Hematopoietic multipotent progenitor cell treated with erythropoietin and hydrocortisone succinate and interleukin-3 and kit ligand, for 8 days (in vitro differentiated cells): ENCODE results near the gene P2RX6.
"Not testable (repeated sequence)": the region's sequence is repeated elsewhere in the genome, so short reads cannot be mapped to it uniquely, and the experiment has no call there.

Experiments
- DNase-seq: peaks from one replicate; pipeline ENCODE4 v3.0.0-alpha.2; 2015

The P2RX6 gene

DNA sequence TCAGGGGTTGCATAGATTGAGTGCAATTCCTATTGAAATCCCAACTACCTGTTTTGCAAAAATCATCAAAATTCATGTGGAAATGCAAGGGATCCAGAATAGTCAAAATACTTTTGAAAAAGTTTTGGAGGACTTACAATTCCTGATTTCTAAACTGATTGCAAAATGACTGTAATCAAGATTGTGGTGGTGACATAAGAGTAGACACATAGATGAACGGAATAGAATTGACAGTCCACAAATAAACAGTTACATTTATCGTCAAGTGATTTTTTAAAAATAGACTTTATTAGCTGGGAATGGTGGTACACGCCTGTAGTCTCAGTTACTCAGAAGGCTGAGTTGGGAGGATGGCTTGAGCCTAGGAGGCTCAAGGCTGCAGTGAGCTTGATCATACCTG is 20.0 kb downstream of the P2RX6 start:
- DNase-seq = no peak

DNA sequence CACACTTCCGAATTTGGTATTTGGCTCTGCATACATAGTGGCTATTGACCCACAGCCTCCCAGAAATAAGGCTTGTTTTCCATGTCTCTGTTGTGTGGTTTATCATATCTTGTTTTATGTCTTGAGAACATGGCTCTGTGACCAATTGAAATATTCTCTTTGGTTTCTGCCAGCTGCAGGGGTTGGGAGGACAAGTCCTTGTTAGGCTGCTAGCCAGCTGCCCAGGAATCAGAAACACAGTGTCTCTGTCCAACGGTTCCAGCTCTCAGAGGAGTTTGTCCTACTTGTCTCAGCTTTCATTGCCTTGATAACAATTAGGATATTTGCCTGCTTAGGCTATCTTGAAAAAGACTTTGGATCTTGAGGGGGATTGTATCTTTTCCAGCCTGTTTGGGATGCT is 23.4 kb downstream of the P2RX6 start:
- DNase-seq = no peak

DNA sequence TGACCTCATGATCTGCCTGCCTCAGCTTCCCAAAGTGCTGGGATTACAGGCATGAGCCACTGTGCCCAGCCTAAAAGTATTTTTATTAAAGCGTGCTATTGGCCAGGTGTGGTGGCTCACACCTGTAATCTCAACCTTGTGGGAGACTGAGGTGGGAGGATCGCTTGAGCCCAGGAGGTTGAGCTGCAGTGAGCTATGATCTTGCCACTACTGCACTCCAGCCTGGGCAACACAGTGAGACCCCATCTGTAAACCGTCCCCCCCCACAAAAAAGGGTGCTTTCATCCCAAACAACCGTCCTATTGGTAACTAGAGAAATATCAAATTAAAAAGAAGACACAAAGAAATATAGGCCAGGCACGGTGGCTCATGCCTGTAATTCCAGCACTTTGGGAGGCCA is 24.2 kb downstream of the P2RX6 start:
- DNase-seq = not testable (repeated sequence)

- DNase-seq = no peak
These were observed 27.0 kb downstream of the P2RX6 start for GRCh38 chr22:21041937-21042336.

DNA sequence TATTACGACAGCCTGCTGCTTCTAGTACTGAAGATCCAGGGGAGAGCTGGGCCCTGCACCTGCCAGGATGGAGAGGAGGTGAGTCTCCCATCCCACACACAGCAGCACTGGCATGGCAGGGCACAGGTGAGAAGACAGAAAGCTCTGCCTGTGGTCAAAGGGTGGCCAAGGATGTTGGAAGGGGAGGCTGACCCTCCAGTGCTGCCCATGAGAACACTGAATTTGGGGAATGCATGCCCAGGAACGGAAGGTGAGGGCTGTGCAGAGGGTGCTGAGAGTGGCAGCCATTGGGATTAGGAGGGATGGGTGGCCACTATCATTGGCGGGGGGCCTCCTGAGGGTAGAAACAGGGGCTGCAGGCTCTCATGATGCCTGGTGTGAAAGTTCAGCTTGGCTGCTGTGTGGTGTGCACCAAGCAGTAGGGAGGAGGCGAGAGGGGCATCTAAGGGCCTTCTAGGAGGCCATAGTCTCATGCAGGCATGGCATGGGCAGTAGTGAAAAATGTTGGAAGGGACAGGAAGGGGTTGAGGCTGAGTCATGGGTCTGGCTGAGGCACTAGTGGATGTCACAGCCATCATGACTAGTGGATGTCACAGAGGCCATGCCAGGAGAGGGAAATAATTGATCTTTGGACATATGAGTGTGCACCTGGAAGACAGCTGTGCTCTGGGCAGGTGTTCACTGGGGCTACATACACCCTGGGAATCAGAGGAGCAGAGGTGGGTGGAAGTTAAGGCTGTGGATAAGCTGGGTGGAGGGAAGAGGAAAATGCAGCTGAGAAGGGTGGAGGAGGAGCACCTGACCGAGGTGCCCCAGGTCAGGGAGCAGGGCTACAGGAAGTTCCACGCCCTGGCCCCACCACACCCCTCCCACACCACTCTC is 28.3 kb downstream of the P2RX6 start:
- DNase-seq = no peak

DNA sequence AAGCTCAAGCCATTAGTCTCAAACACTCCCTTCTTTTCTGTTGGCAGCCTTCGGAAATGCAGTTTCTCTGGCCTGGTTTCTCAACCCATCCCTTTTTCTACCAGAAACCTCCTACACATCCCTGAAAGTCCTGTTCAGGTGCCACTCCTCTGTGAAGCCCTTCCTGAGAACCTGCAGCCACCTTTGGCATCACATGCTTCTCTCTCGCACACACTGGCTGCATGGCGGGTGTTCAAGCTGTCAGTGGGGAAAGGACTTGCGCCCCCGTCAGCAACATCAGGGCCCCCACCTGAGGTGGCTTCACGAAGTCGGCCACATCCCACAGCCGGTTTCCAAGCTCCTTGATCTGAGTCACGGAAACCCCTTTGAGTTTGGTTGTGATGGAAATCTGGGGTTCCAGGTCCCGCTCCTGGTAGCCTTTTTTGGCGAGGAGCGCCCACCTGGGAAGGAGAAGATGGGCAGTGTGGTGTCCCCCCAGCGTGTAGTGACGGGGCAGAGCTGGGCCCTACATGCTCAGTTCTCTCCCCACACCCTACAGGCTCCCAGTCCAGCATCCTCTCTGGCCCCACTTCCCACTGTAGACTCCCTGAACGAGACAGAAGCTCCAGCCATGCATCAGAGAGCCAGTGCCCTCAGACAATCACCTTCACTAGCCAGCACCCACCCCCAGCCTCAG is 29.0 kb downstream of the P2RX6 start:
- DNase-seq = no peak

DNA sequence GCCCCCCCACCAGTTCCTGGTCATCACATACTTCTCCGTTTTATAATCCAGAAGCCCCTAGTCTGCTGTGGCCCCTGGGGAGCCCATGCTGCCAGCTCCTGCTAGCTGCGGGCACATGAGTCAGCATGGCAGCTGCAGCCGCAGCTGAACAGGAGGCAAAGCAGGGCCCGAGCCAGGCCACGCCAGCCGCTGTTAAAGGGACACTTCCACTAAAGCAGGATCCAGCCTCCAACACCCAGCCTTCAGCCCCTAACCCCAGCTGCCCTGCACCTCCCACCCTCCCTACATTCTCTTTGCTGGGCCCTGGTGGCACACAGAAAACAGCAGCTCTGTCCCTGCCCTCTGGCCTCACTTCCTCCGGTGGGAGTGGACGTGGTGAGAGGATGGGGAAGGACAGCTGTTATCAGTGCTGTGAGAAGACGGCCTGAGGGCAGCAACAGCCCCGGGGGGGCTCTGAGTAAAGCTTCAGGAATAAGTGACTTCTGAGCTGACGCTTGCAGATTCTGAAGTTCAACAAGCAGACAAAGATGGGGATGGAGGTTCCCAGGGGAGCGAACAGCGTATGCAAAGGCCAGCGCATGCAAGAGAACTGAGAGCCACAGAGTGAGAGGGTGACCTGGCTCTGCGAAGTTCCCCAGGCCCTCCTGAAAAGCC is 30.1 kb downstream of the P2RX6 start:
- no peak for DNase-seq

- peak; percentile 76 for DNase-seq
These were observed 30.8 kb downstream of the P2RX6 start, which contains the start of gene LRRC74B for GRCh38 chr22:21045585-21046294. Gene LRRC74B, plus strand, starts transcription at chr22:21045946. Its CDS starts 41 bp downstream, at chr22:21045987.

- no peak for DNase-seq
These were observed 32.2 kb downstream of the P2RX6 start for GRCh38 chr22:21047035-21047661.

DNA sequence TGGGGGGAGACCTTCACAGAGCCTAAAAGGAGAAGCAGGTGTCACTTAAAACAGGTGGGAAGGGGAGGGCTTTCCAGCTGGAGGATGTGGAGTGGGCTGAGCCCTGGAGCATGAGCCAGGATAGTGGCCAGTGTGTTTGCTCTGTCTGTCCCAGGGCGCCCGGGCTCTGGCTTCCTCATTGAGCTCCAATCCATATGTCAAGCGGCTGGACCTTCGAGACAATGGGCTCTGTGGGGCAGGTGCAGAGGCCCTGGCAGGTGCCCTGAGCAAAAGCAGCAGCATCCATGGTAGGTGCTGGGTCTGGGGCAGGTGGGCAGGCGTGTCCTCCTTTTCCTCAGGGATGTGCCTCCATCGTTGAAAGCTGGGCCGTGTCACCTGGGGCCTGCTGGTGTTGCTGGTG is 32.8 kb downstream of the P2RX6 start:
- DNase-seq = no peak

- not testable (repeated sequence) for DNase-seq
These were observed 33.5 kb downstream of the P2RX6 start for GRCh38 chr22:21048448-21048847.

- DNase-seq = not testable (repeated sequence)
These were observed 34.0 kb downstream of the P2RX6 start for GRCh38 chr22:21048965-21049364.

GRCh38 chr22:21051145-21051830 is 36.3 kb downstream of the P2RX6 start:
- DNase-seq = no peak

DNA sequence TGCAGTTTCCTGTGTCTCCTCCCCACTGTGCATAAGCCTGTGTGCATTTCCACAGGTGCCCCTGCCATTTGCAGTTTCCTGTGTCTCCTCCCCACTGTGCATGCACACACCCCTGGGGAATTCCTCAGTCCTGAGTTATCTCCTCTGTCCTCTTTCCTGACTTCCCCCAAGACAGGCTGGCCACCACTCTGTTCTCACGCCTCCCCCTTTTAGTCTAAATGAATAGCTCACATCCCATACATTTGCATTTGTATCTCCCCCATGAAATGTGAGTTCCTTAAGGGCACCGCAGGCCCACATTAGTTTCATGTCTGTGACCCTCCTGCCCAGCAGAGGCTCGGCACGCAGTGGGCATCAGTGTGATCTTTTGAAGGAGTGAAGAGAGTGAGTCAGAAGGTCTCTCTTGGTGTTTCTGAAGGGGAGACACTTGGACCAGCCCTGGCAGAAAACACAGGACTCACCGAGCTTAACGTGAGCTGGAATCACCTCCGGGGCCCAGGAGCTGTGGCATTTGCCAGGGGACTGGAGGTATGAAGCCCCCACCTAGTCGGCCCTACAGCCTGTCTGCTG is 37.0 kb downstream of the P2RX6 start:
- DNase-seq = no peak

DNA sequence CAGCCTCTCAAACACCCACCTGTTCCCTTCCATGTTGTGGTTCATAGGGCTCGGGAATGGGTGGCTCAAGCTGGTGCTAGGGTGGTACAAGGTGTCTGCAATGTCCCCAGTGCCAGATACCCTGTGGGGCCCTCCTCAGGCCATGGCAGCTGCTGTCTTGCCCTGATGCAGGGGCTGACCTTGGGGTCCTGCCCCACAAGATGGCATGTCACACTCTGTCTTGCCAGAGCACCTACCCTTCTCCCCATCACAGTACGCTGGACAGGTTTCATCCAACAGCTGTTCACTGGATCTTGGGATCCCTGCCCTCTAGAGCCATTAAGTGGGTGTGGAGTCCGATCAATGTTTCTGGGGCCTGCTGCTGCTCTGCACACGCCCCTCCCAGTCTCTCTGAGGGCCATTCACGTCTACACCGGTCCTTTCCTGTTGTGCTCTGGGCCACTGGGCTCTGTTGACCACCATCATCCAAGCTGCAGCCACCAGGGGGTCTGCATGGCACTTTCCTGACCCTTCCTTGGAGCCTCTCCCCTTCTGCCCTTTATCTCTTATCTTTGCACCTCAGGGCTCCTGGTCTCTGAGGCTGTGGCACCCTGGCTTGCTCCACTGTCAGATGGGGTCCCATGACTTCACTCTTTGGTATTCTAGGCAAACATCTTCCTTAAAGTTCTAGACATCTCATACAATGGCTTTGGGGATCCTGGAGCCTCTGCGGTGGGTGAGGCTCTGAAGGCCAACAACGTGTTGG is 37.9 kb downstream of the P2RX6 start:
- DNase-seq = no peak

GRCh38 chr22:21054046-21054713 is 39.2 kb downstream of the P2RX6 start:
- DNase-seq = no peak

DNA sequence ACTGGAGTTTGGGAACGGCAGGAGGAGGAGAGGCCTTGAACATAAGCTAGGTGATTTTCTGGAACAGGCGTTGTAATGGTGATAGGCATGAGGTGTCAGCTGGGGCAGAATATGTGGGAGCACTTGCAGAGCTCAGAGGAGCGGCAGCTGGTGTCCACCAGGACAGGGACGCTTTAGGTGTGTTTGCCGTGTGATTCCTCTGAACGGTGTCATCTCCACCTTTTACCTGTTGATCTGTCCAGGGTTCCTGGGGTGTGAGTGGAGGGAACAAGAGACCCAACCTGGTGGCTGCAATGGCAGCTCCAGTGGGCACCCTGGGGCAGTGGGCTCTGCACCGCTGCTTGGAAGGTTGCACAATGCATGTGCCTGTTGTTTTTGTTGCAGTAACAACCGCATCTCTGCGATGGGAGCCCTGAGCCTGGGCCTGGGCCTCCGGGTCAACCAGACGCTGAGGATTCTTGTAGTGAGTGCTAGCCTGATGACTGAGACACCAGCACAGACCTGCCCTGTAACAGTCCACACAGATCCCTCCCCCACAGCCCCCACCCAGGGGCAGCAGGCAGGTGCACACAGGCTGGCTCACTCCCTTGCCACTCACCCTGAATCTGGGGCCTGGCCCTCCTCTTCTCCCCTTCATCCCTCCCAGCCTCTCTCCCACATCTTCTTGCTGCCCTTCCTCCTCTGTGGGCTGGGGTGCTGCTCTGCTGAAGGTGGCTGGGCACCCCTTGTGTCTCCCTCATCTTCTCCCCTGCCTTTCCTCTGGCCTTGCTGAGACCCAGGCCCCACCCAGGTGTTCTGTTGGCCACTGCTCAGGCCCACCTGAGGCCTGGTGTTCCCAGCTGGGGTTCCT is 40.0 kb downstream of the P2RX6 start:
- DNase-seq = no peak

DNA sequence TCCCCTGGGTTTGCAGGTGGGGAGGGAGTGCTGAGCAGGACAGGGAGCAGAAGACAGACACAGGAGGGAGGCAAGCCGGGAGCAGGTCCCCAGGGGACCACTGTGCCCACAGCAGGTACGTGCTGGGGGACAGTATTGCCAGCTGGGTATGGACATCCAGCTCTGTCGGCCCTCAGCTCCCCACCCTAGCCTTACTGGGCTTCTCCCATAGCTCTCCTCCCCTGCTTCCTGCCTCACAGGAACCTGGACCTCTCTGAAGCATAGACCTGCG is 40.5 kb downstream of the P2RX6 start:
- no peak for DNase-seq

DNA sequence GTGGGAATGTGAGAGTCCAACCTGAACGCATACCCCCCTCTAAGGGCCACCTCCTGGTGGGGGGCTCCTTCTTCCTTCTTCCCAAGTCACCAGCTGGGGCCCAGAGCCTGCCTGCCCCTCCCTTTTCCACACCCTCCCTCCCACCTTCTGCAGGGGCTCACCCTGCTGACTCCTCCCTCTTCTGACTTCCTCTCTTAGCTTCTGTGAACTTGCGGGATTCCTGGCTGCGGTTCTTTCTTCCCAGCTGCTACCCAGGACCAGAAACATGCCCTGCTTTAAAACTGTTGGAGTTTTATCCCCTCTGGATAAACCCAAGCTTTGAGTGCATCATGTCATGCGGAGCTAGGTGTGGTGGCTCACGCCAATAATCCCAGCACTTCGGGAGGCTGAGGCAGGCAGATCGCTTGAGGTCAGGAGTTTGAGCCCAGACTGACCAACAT is 40.9 kb downstream of the P2RX6 start:
- no peak for DNase-seq
